GM18867 (cell line): Measurements from ENCODE around the gene POLR3H.

Source experiments
- ATAC-seq: cut with Tn5 transposase; IDR thresholded peaks from one replicate; pipeline ENCODE4 v1.9.1; 2021; ENCODE audit warnings: mild to moderate bottlenecking, moderate library complexity; ENCODE audit not compliant: unreplicated experiment

The POLR3H gene

GRCh38 chr22:41488076-41488475 lies 56.2 kb downstream of the POLR3H start:
- no peak for ATAC-seq

GRCh38 chr22:41487037-41487935 lies 57.0 kb downstream of the POLR3H start:
- no peak for ATAC-seq

GRCh38 chr22:41485033-41485432 lies 59.2 kb downstream of the POLR3H start:
- ATAC-seq, result no peak

- ATAC-seq, result no peak
Measured at GRCh38 chr22:41482319-41482935, 61.8 kb downstream of the POLR3H start.

- no peak for ATAC-seq
Measured at GRCh38 chr22:41481925-41482318, 62.3 kb downstream of the POLR3H start.

- no peak for ATAC-seq
Measured at GRCh38 chr22:41481131-41481830, 63.0 kb downstream of the POLR3H start.

GRCh38 chr22:41480397-41480735 lies 63.9 kb downstream of the POLR3H start:
- no peak for ATAC-seq

GRCh38 chr22:41479671-41480396 lies 64.4 kb downstream of the POLR3H start:
- no peak for ATAC-seq

- no peak for ATAC-seq
Measured at GRCh38 chr22:41478891-41479521, 65.3 kb downstream of the POLR3H start.

- no peak for ATAC-seq
Measured at GRCh38 chr22:41478473-41478872, 65.8 kb downstream of the POLR3H start.
